Natural killer cell treated with Interleukin-12 subunit alpha and Interleukin-12 subunit beta and Interleukin-15 and Interleukin-18, amount 100 ng/mL, for 72 hours (primary cell): ENCODE data around the gene HLCS. TPM values are rescaled to one million over a fixed set of nuclear protein-coding genes. Genes with fewer than 3 reads are reported as not detected.

Source experiments
- ATAC-seq, 2 donors: fragments of 150-1000 bp; cut with Tn5 transposase in 1 of 2; sonication (Bioruptor Pico), chemical (Tn5 transposase) in 1 of 2; 2 replicates each; pipeline ENCODE4 v1.10.0; 2021
- DNase-seq: peaks from one replicate; pipeline ENCODE4 v3.0.0; 2022; ENCODE audit warnings: low spot score
- H3K27ac Mint-ChIP-seq, 2 donors: 1 replicate in 1 of 2; 2 replicates in 1 of 2; pipeline ENCODE4 v1.8.0; 2022; ENCODE audit warnings: mixed read lengths in 2 of 2, mild to moderate bottlenecking in 1 of 2, moderate library complexity in 1 of 2
- H3K27me3 Mint-ChIP-seq, 2 donors: 1 replicate in 1 of 2; 2 replicates in 1 of 2; pipeline ENCODE4 v1.8.0; 2022; ENCODE audit warnings: mixed read lengths in 2 of 2
- H3K36me3 Mint-ChIP-seq: one replicate; pipeline ENCODE4 v1.8.0; 2022; ENCODE audit warnings: mixed read lengths
- H3K4me1 Mint-ChIP-seq, 2 donors: 1 replicate in 1 of 2; 2 replicates in 1 of 2; pipeline ENCODE4 v1.8.0; 2022; ENCODE audit warnings: low read depth in 2 of 2, mixed read lengths in 2 of 2, mild to moderate bottlenecking in 1 of 2
- H3K4me3 Mint-ChIP-seq: one replicate; pipeline ENCODE4 v1.8.0; 2022; ENCODE audit warnings: mixed read lengths
- H3K9me3 Mint-ChIP-seq: 2 replicates; pipeline ENCODE4 v1.8.0; 2022; ENCODE audit warnings: mixed read lengths
- total RNA-seq, 2 donors: library from RNA; stranded (reverse); gene quantifications; one replicate each; pipeline ENCODE4 v1.2.3, GENCODE V29; 2022

HLCS gene
- total RNA-seq, 2 donors from 2014 or later: 16.1 to 30.7 TPM

- no peaks in the 10 kb centered on the region for H3K4me1 Mint-ChIP-seq
- peaks cover 19 to 24% of the 10 kb centered on the region in 2 donors for H3K27me3 Mint-ChIP-seq
- ATAC-seq (no peak), DNase-seq (no peak)
- H3K27ac Mint-ChIP-seq: no peak overlapping the region
- H3K9me3 Mint-ChIP-seq: no peaks in the 10 kb centered on the region
- H3K36me3 Mint-ChIP-seq: no peaks in the 10 kb centered on the region
- no peak overlapping the region for H3K4me3 Mint-ChIP-seq
These were observed 244.7 kb downstream of the HLCS start for GRCh38 chr21:36721817-36722216.

GRCh38 chr21:36719614-36720013, 246.9 kb downstream of the HLCS start:
- H3K27ac Mint-ChIP-seq: no peak overlapping the region
- no peaks in the 10 kb centered on the region for H3K9me3 Mint-ChIP-seq
- H3K4me3 Mint-ChIP-seq: no peak overlapping the region
- ATAC-seq (no peak), DNase-seq (no peak)
- H3K27me3 Mint-ChIP-seq: peaks cover 26 to 46% of the 10 kb centered on the region in 2 donors
- no peaks in the 10 kb centered on the region for H3K36me3 Mint-ChIP-seq
- H3K4me1 Mint-ChIP-seq: no peaks in the 10 kb centered on the region

- Mint-ChIP-seq H3K36me3 (no peaks in the 10 kb centered on the region), H3K9me3 (no peaks in the 10 kb centered on the region), H3K4me3 (no peak overlapping the region), H3K4me1 (no peaks in the 10 kb centered on the region), H3K27me3 (peaks cover 31 to 52% of the 10 kb centered on the region in 2 donors), H3K27ac (no peak overlapping the region)
- ATAC-seq: peak in 1 of 2 donors; percentile 41
- DNase-seq: no peak
These were observed 247.4 kb downstream of the HLCS start for GRCh38 chr21:36718951-36719501.

- H3K36me3 Mint-ChIP-seq: no peaks in the 10 kb centered on the region
- no peaks in the 10 kb centered on the region for H3K9me3 Mint-ChIP-seq
- ATAC-seq: no peak
- H3K27ac Mint-ChIP-seq: no peak overlapping the region
- no peaks in the 10 kb centered on the region for H3K4me1 Mint-ChIP-seq
- H3K4me3 Mint-ChIP-seq: no peak overlapping the region
- DNase-seq: no peak
- peaks cover 41 to 63% of the 10 kb centered on the region in 2 donors for H3K27me3 Mint-ChIP-seq
These were observed 248.5 kb downstream of the HLCS start for GRCh38 chr21:36717976-36718375.

GRCh38 chr21:36716836-36717235, 249.6 kb downstream of the HLCS start:
- H3K27ac Mint-ChIP-seq: no peak overlapping the region
- H3K36me3 Mint-ChIP-seq: no peaks in the 10 kb centered on the region
- H3K4me3 Mint-ChIP-seq: no peak overlapping the region
- peaks cover 0 to 6% of the 10 kb centered on the region in 2 donors for H3K4me1 Mint-ChIP-seq
- H3K27me3 Mint-ChIP-seq: peaks cover 49 to 67% of the 10 kb centered on the region in 2 donors
- DNase-seq (no peak), ATAC-seq (no peak)
- no peaks in the 10 kb centered on the region for H3K9me3 Mint-ChIP-seq

GRCh38 chr21:36716387-36716786, 250.1 kb downstream of the HLCS start:
- Mint-ChIP-seq H3K4me3 (no peak overlapping the region), H3K27me3 (peaks cover 49 to 69% of the 10 kb centered on the region in 2 donors), H3K9me3 (no peaks in the 10 kb centered on the region), H3K27ac (no peak overlapping the region), H3K4me1 (peaks cover 0 to 6% of the 10 kb centered on the region in 2 donors), H3K36me3 (no peaks in the 10 kb centered on the region)
- no peak for ATAC-seq
- DNase-seq: no peak

- Mint-ChIP-seq H3K9me3 (no peaks in the 10 kb centered on the region), H3K4me3 (no peak overlapping the region), H3K4me1 (peaks cover 0 to 6% of the 10 kb centered on the region in 2 donors), H3K27me3 (peaks cover 53 to 70% of the 10 kb centered on the region in 2 donors), H3K36me3 (no peaks in the 10 kb centered on the region), H3K27ac (no peak overlapping the region)
- ATAC-seq (no peak), DNase-seq (no peak)
These were observed 252.7 kb downstream of the HLCS start for GRCh38 chr21:36713746-36714145.

GRCh38 chr21:36710729-36711048, 255.8 kb downstream of the HLCS start:
- no peaks in the 10 kb centered on the region for H3K36me3 Mint-ChIP-seq
- no peak overlapping the region for H3K4me3 Mint-ChIP-seq
- ATAC-seq (no peak), DNase-seq (no peak)
- no peak overlapping the region for H3K27ac Mint-ChIP-seq
- no peaks in the 10 kb centered on the region for H3K9me3 Mint-ChIP-seq
- H3K4me1 Mint-ChIP-seq: peaks cover 12% of the 10 kb centered on the region in 2 donors
- H3K27me3 Mint-ChIP-seq: peaks cover 65 to 77% of the 10 kb centered on the region in 2 donors

- H3K36me3 Mint-ChIP-seq: no peaks in the 10 kb centered on the region
- H3K9me3 Mint-ChIP-seq: no peaks in the 10 kb centered on the region
- H3K4me1 Mint-ChIP-seq: peaks cover 12% of the 10 kb centered on the region in 2 donors
- H3K27ac Mint-ChIP-seq: no peak overlapping the region
- peaks cover 68 to 75% of the 10 kb centered on the region in 2 donors for H3K27me3 Mint-ChIP-seq
- ATAC-seq (no peak), DNase-seq (no peak)
- H3K4me3 Mint-ChIP-seq: no peak overlapping the region
These were observed 256.4 kb downstream of the HLCS start for GRCh38 chr21:36709868-36710728.

GRCh38 chr21:36709030-36709867, 257.2 kb downstream of the HLCS start:
- ATAC-seq (peak in 1 of 2 donors; percentile 43), DNase-seq (no peak)
- Mint-ChIP-seq H3K9me3 (no peaks in the 10 kb centered on the region), H3K27me3 (peaks cover 65 to 67% of the 10 kb centered on the region in 2 donors), H3K27ac (no peak overlapping the region), H3K4me3 (no peak overlapping the region), H3K4me1 (peaks cover 12% of the 10 kb centered on the region in 2 donors), H3K36me3 (no peaks in the 10 kb centered on the region)

- H3K36me3 Mint-ChIP-seq: no peaks in the 10 kb centered on the region
- H3K27ac Mint-ChIP-seq: no peak overlapping the region
- H3K9me3 Mint-ChIP-seq: no peaks in the 10 kb centered on the region
- peaks cover 12% of the 10 kb centered on the region in 2 donors for H3K4me1 Mint-ChIP-seq
- H3K27me3 Mint-ChIP-seq: peaks cover 60 to 62% of the 10 kb centered on the region in 2 donors
- no peak overlapping the region for H3K4me3 Mint-ChIP-seq
- no peak for ATAC-seq
- DNase-seq: no peak
These were observed 258.0 kb downstream of the HLCS start for GRCh38 chr21:36708286-36709029.

- Mint-ChIP-seq H3K4me1 (peaks cover 12% of the 10 kb centered on the region in 2 donors), H3K27ac (no peak overlapping the region), H3K36me3 (no peaks in the 10 kb centered on the region), H3K4me3 (no peak overlapping the region), H3K9me3 (no peaks in the 10 kb centered on the region), H3K27me3 (peaks cover 60 to 62% of the 10 kb centered on the region in 2 donors)
- DNase-seq: no peak
- no peak for ATAC-seq
These were observed 258.6 kb downstream of the HLCS start for GRCh38 chr21:36707763-36708285.
